DOHH2 (cell line): Measurements from ENCODE around the gene HTR6.

ENCODE experiments used
- EZH2phosphoT487 ChIP-seq: fragments of 200-600 bp; sonication (generic); IDR thresholded peaks from 2 replicates; pipeline ENCODE4 v1.6.1; 2017; ENCODE audit warnings: borderline replicate concordance, mild to moderate bottlenecking, antibody characterized with exemption, low read length, moderate library complexity, mixed read lengths
- TF ChIP-seq, protein P1 (sequence below): fragments of 200-600 bp; sonication (generic); IDR thresholded peaks from one replicate; pipeline ENCODE4 v1.5.1; 2014; ENCODE audit warnings: antibody characterized with exemption, mild to moderate bottlenecking, low read depth, low read length; ENCODE audit not compliant: poor library complexity, severe bottlenecking

- TF ChIP-seq, protein P1, sequence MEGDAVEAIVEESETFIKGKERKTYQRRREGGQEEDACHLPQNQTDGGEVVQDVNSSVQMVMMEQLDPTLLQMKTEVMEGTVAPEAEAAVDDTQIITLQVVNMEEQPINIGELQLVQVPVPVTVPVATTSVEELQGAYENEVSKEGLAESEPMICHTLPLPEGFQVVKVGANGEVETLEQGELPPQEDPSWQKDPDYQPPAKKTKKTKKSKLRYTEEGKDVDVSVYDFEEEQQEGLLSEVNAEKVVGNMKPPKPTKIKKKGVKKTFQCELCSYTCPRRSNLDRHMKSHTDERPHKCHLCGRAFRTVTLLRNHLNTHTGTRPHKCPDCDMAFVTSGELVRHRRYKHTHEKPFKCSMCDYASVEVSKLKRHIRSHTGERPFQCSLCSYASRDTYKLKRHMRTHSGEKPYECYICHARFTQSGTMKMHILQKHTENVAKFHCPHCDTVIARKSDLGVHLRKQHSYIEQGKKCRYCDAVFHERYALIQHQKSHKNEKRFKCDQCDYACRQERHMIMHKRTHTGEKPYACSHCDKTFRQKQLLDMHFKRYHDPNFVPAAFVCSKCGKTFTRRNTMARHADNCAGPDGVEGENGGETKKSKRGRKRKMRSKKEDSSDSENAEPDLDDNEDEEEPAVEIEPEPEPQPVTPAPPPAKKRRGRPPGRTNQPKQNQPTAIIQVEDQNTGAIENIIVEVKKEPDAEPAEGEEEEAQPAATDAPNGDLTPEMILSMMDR = no peak
- TF ChIP-seq EZH2phosphoT487 = no peak
Observed at GRCh38 chr1:19625291-19625937, 39.3 kb upstream of the HTR6 start.
